ENCODE results near the gene DND1.
"Not testable (repeated sequence)": the region's sequence is repeated elsewhere in the genome, so short reads cannot be mapped to it uniquely, and the experiment has no call there.

The DND1 gene

DNA sequence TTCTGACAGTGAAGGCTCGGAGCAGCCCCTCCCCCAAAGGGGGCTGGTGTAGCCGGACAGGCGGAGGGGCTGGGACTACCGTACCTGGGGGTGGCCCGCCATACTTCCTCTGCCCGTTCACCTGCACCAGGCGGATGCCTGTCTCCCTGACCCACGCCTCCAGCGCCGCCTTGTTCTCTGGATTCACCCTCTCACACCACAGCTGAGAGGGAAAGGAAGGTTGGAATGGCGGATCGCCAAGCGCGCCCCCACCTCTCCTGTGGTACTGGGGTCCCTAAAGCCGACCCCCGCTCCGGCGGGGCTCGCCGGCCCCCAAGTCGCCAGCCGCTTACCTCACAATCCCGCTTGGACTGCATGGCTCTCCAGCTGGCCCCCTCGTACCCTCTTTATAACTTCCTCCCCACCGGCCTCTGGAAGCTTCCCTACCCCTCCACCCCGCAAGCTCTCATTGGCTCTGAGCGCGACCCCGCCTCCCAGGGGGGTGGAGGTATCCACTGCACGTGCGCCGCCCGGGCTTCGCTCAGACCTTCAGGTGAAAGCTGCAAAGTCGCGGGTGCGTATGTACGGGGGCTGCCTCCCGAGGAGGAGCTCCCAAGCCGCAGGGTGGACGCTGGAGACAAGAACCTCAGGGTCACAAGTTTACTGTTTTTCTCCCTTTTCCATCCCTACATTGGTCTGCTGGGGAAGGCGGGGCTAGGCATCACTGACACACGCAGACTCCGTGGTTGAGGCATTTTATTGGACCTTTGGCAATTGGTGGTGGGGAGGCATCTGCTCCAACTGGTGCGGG lies at the start of gene DND1:
DND1 (minus strand) TSS at position 390 of the 790 bp plus-strand sequence; CDS start at position 356, 34 bp downstream.
- no peak for DNase-seq

DNA sequence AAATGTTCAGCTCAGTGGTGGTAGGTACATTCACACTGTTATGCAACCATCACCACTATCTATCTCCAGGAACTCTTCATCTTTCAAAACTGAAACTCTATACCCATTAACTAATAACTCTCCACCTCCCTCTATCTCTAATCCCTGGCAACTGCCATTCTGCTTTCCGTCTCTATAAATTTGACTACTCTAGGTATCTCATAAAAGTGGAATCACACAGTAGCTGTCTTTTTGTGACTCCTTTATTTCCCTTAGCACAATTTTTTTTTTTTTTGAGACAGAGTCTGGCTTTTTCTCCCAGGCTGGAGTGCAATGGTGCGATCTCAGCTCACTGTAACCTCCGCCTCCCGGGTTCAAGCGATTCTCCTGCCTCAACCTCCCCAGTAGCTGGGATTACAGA lies 48.0 kb upstream of the DND1 start:
- DNase-seq = not testable (repeated sequence)

DNA sequence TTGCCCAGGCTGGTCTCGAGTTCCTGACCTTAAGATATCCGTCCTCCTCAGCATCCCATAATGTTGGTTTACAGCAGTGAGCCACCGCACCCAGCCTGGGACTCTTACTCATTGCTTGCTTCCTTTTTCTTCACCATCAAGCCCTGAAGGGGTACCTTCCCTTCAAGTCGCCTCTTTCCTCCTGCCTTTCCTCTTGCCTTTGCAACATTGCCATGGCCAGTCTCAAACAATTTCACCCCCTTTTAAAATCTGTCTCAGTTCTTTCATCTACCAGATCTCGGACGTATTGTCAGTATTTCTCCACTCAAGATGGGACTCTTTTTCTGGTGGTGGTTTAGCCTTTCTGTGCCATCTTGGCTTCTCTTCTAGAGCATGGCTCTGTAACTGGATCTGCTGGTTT lies 47.4 kb upstream of the DND1 start:
- not testable (repeated sequence) for DNase-seq

DNA sequence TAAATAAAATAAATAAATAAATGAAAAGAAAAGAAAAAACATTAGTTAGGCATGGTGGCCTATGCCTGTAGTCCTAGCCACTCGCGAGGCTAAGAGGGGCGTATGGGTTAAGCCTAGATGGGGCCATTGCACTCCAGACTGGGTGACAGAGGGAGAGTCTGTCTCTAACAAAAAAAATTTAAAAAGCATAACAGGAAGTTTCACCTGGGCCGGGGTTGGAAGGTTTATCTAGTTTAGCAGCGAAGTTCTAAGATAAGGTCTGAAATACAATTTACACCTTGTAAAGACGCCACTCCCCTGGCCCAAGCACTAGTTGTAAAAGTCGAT lies 44.9 kb upstream of the DND1 start:
- DNase-seq = no peak

DNA sequence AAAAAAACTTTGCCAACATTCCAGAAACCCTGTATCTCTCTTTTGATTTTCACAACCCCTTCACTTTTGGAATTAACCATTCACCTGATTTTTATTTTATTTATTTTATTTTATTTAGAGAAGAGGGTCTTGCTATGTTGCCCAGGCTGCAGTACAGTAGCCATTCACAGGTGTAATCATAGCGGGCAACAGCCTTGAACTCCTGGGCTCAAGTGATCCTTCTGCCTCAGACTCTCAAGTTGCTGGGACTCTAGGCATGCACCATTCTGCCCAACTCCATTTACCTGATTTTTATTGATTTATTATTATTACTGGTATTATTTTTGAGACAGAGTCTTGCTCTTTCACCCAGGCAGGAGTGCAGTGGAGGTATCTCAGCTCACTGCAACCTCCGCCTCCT lies 42.9 kb upstream of the DND1 start:
- DNase-seq = not testable (repeated sequence)

DNA sequence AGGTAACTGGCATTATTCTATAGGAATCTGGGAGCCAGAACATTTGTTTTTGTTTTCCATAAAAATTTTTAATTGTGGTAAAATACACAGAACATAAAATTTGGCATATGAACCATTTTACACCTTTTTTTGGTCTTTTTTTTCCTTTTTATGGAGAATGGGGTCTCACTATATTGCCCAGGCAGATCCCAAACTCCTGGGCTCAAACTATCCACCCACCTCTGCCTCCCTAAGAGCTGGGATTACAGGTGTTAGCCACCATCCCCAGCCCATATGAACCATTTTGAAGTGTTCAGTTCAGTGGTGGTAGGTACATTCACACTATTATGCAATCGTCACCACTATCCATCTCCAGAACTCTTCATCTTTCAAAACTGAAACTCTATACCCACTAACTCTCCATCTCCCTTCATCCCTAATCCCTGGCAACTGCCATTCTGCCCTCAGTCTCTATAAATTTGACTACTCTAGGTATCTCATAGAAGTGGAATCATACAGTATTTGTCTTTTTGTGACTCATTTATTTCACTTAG lies 40.3 kb upstream of the DND1 start:
- DNase-seq = no peak

DNA sequence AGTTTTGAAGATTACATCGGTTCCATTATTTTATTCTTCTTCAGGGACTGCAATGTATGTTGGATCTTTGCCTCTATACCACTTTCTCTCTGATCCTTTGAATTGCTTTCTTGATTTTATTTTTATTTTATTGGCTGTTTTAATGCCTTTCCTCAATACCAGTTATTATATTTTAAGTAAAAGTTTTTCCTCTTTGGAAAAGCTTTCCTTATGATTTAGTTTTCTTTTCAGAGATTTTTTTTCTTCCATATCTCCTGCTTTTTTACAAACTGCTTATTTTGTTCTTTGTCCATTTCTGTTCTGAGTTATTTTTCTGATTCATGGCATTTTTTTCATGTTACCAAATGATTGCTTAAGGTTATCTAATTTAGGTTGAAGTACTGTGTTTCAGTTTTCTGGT lies 38.4 kb upstream of the DND1 start:
- no peak for DNase-seq

DNA sequence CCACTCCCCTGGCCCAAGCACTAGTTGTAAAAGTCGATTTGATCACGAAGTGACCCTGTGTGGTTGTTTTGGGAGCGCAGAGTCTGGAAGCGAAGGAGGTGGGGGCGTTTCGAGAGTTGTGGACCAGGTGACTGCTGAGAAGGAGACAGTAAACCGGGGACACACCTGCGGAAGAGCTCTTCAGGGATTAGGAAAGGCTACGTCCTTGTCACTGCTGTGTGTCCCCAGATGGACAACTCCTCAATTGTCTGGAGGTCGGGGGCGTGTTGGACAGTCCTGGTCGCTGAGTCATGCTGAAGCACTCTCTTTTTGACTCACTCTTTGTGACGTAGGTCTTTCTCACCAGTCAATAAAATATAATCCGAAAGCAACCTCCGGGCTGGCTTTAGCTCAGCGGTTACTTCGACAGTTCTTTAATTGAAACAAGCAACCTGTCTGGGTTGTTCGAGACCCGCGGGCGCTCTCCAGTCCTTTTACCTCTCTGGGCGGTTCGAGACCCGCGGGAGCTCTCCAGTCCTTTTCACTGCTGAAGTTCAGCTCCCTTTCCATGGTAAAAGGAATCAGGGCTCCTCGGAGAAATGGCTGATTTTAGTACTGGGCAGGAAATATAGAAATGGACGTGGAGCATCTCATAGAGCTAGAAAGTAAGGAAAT lies 37.6 kb upstream of the DND1 start:
- DNase-seq = peak; percentile 78

DNA sequence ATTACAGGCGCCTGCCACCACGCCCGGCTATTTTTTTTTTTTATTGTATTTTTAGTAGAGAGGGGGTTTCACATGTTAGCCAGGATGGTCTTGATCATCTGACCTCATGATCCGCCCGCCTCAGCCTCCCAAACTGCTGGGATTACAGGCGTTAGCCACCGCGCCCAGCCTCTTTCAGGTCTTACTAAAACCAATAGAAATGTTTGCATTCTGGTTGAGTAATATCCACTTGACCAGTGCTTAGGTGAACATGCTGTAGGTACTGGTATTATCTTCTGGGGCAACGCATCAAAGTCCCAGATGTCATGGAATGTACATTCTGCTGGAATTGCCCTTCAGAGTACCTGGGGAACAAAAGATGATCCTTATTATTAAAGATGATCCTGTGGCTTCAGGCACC lies 35.4 kb upstream of the DND1 start:
- DNase-seq = not testable (repeated sequence)

DNA sequence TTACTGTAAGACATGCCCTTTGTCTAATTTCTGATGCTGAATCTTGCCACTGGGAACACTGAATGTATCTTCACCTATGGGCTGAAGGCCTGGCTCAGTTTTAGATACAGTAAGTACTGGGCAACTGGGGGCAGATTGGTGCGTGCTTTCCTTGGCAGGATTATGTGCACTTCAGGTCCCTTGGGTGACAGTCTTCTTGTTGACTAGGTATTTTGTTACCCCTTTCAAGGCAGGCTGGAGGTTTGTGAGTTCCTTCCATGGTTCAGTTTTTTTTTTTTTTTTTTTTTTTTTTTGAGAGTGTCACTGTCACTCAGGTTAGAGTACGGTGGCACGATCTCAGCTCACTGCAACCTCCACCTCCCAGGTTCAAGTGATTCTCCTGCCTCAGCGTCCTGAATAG lies 34.4 kb upstream of the DND1 start:
- DNase-seq = no peak

DNA sequence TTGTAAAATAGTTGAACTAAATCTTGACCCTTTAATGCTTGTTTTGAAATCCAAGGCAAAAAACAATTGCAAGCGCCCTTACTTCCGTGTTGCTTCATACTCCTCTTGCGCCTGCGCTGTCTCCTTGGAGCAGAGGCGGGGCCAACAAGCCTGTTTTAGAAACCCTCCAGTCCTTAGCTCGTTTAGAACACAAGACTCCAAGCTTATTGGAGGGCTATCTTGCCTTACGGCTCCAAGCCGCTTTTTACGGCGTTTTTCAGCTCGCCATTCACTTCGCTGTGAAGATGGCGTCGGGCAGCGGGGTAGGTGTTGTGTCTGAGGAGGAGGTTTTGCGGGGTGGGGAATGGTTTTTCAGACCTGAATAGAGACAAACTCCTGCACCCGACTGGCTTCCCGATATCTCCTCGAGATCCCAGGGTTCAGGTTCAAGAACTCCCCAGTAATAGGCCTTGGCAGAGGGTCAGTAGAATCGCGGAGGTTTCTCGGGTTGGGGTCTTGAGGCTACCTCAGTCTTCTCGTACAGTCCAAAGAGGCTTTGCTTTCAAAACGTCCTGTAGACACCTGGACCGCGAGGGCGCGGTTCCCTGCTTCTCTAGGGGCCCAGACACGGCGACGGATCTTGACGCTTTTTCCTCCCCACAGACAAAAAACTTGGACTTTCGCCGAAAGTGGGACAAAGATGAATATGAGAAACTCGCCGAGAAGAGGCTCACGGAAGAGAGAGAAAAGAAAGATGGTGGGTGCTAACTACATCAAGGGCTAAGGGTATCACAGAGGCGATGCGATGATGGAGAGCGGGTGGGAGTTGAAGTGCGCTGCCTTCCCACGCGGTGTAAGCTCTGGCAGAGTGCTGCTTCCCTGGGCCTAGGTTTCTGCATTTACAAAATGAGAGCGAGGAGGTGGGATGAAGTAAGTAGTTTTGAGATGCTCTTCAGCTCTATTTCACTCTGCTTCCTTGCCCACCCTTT lies 27.1 kb upstream of the DND1 start, which contains the start of gene ZMAT2:
ZMAT2 (plus strand) TSS at position 271 of the 968 bp plus-strand sequence; CDS start at position 285, 14 bp downstream.
- peak; percentile 98 for DNase-seq

DNA sequence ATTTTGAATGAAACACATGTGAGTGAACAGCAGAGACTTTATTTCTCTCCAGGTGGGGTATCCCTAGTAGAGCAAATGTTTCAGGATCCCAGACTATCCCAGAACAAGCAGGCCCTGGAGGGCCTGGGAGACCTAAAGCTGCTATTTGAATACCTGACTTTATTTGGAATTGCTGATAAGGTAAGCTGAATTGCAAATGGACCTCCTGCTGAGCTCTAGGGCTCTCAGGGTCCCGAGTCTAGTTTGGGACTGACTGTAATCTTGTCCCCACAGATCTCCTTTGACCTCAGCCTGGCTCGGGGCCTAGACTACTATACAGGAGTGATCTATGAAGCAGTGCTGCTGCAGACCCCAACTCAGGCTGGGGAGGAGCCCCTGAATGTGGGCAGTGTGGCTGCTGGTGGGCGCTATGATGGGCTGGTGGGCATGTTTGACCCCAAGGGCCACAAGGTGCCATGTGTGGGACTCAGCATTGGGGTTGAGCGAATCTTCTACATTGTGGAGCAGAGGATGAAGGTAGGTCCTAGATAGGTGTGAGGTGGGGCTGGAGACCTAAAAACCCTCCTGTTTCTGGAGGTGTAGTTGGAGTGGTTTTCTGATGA lies 23.6 kb upstream of the DND1 start:
- no peak for DNase-seq

DNA sequence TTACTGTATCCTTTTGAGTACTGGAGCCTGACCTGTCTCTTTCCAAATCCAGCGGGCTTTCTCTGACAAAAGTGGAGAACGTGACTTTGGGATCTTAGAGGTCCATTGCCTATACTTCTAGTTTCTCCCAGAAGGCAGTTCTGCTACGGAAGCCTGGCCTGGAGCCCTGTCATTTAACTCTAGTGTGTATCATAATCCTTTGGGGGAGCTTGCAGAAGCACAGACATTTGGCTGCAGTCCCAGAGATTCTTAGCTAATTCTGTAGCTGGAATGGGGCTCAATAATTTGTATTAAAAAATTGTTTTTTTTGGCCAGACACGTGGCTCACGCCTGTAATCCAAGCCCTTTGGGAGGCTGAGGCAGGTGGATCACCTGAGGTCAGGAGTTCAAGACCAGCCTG lies 20.9 kb upstream of the DND1 start:
- DNase-seq = no peak

DNA sequence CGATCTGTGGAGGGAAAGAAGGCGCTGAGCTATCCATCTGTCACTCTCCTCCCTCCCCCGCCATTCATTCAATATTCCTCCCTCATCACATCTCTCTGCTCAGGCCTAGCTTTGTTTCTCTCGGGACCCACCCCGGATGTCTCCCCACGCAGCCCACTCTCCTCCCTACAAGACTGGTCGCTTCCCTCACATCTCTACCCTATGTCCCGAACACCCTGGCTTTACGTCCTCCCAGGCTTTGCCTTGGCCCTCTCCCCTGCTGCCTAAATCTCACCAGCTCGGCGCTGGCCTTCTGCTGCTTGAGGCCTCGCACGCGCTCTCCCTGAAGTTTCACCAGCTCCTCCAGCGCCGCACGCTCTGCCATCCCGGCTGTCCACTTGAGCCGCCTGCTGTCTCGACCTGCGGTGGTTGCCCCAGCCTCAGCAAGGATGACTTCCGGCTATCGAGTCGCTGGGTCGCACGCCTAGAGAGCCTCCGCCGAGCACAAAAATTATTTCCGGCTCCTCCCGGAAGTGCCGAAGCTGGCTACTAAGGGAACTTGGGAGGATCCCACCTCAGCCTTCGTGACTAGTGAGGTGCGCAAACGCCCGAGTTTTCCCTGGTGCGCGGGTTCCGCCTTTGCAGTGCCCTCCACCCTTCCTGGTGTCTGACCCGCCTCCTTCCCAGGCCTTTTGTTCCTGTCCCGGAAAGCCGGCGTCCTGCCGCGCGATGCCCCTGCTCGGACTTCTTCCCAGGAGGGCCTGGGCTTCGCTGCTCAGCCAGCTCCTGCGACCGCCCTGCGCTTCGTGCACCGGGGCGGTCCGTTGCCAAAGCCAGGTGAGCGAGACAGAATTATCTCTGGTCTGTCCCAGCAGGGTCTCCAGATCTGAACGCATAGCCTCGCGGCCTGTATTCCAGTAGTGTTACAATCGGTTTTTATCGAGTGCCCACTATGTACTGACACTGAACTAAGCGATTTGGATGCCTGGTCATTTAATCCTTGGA lies 17.9 kb upstream of the DND1 start, which contains the start of the genes HARS1 and HARS2:
HARS1 (minus strand) TSS at position 430 of the 984 bp plus-strand sequence; CDS start at position 364, 66 bp downstream.
HARS2 (plus strand) TSS at position 515 of the 984 bp plus-strand sequence; CDS start at position 709, 194 bp downstream.
- peak; percentile 95 for DNase-seq

DNA sequence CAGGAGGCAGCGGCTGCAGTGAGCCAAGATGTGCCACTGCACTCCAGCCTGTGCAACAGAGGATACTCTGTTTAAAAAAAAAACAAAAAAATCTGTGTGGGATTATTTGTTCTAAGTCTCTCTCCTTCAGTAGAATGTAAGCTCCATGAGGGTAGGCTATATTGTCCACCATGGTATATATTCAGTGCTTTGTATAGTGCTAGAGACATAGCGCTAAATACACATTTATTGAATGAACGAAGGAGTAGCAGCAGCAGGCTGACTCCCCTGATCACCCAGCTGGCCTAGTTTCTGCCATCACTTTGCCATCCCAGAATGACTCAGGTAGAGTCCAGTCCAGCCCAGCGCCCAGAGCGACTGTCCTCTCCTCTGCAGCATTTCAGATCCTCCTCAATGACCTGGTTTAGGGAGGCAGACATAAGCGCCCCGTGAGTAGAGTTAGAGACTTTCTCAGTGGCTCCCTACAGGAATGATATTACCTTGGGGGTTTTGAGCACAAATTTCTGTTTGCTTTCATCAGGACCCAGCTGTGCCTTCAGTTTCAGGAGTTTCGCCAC lies 17.1 kb upstream of the DND1 start:
- no peak for DNase-seq

DNA sequence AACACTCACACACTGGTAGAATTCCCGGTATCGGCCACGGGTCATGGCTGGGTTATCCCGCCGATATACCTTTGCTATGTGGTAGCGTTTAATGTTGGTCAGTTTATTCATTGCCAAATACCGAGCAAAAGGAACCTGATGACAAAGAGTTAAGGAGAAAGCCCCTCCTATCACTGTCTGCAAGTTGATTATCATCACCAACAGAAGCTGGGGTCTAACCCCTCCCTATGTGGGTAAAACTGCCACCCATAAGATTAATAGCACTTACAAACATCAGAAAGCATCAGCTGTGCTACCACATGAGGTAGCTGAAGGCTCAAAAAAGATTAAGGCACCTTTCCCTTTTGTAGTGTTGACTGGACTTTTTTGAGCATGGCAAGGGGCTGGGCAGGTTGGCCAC lies 5.6 kb upstream of the DND1 start:
- no peak for DNase-seq

DNA sequence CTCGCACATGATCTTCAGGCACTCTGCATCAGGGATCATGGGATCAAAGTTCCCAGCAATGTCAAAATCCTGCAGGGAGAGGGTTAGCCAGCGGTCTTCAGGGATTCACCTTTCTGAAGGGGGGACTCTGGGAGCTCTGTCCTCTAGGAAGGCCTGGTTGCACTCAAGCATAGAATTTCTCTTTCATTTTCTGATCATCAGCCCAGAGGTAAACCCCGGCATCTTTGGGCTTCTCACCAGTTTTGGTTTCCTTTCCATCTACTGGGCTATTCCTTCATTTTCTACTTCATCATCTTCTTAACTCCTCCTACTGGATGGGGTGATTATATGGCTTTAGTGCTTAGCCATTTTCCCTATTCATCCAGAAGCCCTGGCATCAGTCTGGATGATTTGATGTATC lies 4.6 kb upstream of the DND1 start:
- no peak for DNase-seq

DNA sequence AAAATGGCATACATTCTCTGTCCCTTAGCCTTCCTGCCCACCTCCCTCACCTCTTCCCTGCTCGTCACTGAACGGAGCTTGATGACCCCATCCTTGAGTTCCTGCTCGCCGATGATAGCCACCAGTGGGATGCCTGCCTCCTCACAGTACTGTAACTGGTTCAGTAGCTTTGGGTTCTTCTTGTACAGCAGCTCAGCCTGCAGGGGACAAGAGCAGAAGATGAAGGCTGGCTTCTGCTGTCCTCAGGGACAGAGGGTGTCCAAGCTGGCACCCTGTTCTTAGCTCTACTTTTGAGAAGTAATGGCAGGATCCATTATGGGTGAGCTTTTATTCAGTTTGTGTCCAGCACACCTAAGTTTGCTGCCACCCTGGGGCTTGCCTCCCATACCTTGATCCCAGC lies 1.3 kb upstream of the DND1 start:
- no peak for DNase-seq

DNA sequence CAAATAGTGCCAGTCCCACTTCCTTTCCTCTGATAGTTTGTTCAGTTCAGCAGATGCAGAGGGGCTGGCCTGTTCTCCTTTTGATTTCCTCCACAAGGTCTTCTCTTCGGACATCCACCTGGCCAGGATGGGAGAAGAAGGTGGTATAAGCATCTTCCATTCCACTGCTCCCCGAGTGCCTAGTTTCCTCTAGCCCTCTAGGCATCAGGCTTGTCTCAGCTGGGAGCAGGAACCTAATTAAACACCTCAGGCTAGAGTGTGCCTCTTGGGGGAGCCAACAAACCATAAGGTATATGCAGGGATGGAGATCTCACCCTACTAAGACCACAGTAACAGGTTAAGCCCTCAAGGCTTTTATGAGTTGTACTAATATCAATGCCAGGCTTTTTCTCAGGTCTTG lies 835 bp upstream of the DND1 start:
- no peak for DNase-seq

DNA sequence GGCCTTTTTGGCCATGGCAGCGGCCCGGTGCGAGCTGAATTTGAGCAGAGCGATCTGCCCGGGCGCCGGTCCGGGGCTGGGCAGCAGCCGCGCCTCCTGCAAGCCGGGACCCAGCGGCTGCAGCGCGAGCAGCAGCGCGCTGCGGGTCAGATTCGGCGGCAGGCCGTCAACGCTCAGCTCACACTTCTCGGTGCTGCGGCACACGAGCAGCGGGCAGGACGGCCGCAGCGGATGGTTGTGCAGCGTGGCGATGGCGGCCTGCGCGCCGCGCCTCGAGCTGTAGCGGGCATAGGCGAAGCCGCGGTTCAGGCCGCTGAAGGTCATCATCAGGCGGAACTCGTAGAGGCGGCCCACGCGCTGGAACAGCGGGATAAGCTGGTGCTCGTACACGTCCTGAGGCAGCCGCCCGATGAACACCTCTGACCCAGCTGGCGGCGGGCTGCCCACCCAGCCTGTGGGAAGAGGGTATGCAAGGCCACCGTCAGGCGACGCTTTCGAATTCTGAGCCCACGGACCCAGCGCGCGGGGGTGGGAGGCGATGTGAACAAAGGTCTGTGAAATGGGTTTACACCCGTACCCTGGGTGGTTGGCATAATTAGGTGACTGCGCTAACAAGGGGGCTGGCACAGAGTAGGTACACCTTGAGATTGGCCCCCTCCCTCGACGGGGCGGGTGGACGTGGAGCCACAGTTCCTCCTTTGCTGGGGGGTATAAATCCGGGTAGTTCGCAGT lies 755 bp downstream of the DND1 start:
- DNase-seq = no peak

Data from NCI-H2029 (cell line).